GM21360 (cell line): Measurements from ENCODE around the gene ROR1.

Experiments used
- ATAC-seq: cut with Tn5 transposase; IDR thresholded peaks from one replicate; pipeline ENCODE4 v1.9.1; 2021; ENCODE audit warnings: mild to moderate bottlenecking, moderate library complexity; ENCODE audit not compliant: unreplicated experiment

The ROR1 gene

DNA sequence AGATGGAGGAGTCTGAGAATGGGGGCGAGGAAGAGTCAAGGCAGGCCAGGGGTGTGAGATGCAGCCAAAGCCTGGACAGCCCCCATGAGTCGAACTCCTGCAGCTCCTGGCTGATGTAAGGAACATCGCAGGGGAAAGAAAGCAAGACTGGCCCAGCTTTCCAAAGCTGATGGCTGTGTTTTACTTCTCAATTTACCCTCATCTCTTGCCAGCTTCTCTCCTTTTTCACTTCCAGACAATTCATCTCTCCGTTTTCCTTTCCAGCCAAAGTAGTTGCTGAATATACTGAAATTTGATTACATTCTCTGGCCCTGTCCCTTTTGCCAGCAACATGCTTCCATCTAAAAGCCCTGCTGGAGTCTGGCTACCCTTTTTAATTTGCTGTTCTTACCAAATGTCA is 389.6 kb downstream of the ROR1 start:
- no peak for ATAC-seq

DNA sequence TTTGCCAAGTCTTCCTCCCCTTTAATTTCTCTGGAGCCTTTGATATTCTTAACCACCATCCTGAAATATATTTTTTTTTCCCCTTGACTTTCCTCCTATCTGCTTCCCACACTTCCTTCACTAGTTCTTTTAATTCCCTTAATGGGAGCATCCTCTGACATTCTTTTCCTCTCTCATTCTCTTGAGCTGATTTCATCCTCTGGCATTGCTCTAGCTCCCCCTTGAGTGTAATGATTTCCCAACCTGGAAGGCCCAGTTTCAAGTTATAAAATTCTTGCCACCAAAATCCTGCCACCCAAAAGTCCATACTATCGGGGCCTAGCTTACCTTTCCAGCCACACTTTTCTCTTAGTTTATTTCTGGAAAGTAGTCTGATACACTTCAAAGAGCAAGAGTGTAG is 390.2 kb downstream of the ROR1 start:
- no peak for ATAC-seq

DNA sequence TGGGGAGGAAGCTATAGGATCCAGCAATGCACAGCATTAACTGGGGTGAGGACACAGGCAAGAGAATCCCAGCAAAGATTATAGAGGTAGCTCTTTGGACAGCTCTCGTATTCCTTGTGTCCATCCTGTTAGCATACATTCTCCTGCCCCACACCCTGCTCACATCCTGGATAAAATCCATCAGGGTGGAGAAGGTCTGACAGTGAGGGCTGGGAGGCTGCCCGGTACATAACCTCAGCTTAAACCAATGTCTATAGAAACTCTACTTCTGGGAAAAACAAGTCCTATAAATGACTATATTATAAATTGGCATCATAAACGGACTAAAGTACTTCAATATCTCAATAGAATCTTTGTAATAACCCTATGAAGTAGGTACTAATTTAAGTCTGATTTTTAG is 392.8 kb downstream of the ROR1 start:
- ATAC-seq: no peak

DNA sequence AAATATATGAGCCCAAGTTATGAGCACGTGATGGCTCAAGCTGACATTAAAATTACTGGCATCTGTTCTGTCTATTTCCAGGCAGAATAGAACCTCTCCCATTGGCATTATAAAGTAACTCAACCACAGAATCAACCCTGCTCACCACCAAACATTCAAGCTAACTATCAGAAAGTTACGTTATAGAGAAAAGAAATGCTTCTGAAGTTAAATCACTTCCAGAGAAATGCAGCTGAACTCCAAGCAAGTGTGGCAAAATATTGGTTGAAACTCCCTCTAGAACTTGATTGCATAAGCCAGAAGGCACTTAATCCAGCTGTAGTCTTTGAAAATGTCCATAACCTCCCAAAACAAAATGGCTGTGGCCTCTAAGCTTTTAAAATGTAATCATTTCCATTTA is 393.4 kb downstream of the ROR1 start:
- ATAC-seq: no peak

GRCh38 chr1:64171246-64171645 is 397.4 kb downstream of the ROR1 start:
- peak; percentile 10 for ATAC-seq

DNA sequence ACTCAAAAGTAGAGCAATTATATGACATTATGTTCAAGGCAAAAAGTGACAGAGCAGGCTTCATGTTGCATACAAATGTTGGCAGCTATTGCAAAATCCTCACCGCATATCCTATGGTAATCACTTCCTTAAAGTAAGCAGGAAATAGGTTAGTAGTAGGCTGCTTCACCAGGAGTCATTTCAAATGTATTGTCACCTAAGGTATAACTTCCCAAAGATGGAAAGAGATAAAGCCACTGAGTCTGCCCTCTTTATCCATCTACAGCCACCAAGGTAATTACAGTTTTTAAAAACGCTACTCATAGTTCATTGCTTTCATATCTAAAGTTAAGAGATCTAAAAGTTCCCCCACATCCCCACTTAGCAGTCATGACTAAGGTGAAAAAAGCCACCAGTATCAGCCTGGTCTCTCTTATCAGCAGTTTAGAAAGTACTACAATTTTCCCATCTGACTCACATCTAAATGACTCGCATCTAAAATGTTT is 398.0 kb downstream of the ROR1 start:
- ATAC-seq: peak; percentile 81

GRCh38 chr1:64172458-64172983 is 398.7 kb downstream of the ROR1 start:
- no peak for ATAC-seq

DNA sequence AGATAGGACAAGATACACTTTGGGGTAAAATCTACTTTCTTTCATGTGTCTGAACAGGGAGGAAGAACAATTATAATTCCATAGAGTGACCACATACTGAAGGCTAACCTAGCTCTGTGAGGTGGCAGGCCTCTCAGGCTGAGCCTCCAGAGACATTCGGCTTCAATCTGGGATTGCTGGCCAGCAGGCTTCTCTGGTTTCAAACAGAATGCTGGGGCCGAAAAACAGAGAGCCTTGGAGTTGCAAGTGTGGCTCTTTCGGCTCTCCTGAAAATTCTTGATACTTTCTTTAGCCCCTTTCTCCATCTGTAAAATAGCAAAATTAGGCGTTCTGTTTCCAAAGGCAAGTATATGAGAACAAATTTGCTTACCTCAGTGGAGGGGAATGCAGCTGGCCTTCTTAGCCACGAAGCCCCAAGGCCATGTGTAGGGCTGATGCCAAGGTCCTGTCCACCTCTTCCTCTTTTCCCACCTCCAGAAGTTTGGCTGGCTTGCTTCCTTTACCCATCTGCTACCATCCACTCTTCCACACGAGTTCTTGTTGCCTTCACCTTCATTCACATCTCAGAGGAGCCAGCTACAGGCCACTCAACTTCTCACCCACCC is 399.6 kb downstream of the ROR1 start:
- ATAC-seq: no peak

GRCh38 chr1:64175639-64176038 is 401.8 kb downstream of the ROR1 start:
- ATAC-seq: no peak

DNA sequence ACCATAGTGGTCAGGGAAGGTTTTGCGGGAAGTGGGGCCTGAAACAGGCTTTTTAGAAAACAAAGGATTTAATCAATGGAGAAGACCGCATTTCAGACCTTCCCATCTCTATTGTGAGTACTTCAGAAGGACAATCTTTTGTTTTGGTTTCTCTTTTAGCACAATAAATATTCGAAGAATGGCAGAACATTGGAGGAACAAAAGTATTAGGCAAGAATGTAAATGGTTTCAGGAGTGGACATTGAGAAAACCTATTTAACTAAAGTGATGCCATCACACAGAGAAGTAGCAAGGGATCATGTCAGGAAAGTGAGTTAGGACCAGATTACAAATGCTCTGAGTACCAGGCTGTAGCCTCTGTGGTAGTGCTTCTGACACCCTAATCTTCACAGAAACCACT is 402.8 kb downstream of the ROR1 start:
- no peak for ATAC-seq

DNA sequence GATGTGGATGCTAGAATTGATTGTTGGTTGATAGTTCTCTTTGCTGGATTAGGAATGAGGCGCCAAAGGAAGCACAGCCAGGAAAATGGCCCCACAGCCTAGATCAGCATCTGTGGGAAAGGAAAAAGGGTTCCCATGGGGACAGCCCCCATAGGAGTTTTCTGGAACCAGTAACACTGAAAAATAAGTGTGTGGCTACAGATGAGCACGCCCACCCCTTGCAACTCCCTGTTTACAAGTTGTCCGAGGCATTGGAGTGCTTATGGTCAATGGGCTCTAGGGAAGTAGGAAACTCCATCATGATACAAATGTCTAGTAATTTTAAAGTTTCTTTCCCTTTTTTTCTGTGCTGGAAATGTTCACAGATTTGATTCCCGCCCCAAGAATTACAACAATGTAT is 405.8 kb downstream of the ROR1 start:
- no peak for ATAC-seq

- ATAC-seq: no peak
Measured at GRCh38 chr1:64182207-64182606, 408.4 kb downstream of the ROR1 start.

DNA sequence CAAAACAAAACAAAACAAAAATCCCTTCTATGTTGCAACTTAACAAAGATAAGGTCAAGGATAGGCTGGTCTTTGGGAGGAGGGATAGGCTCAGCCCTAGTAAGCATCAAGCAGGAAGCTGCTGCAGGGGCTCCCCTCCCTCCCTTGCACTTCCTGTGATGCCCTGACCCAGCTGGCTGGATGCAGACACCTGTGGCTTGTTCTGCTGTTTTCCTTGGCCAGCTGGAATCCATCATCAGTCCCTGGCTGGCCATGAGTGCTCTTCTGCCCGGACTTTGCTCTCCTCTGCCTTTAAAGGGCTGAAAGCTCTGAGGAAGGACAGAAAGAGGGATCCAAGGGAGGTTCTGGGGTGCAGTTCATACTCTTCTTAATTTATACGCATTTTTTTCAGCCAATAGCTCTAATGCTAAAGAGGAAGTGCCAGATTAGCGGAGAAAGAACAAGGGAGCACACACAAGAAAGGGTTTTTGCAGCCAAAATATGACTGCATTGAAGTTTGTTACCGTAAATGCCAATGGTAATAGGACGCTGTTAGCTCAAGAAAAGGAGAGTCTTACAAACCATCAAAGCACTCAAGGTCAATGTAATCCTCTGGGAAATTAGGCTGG is 409.7 kb downstream of the ROR1 start:
- no peak for ATAC-seq

DNA sequence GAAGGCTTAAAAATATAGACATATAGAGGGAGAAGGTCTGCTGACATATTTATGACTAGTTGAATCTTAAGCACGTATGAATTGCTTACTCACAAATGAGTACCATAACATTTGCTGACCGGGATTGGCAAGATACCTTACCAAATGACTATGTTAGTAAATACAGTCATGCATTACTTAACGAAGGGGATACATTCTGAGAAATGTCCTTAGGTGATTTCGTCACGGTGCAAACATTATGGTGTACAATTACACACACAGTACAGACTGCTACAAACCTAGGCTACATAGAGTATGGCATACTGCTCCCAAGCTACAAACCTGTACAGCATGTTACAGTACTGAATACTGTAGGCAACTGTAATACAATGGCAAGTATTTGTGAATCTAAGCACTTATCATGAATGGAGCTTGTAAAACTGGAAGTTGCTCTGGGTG is 410.2 kb downstream of the ROR1 start:
- ATAC-seq: no peak

DNA sequence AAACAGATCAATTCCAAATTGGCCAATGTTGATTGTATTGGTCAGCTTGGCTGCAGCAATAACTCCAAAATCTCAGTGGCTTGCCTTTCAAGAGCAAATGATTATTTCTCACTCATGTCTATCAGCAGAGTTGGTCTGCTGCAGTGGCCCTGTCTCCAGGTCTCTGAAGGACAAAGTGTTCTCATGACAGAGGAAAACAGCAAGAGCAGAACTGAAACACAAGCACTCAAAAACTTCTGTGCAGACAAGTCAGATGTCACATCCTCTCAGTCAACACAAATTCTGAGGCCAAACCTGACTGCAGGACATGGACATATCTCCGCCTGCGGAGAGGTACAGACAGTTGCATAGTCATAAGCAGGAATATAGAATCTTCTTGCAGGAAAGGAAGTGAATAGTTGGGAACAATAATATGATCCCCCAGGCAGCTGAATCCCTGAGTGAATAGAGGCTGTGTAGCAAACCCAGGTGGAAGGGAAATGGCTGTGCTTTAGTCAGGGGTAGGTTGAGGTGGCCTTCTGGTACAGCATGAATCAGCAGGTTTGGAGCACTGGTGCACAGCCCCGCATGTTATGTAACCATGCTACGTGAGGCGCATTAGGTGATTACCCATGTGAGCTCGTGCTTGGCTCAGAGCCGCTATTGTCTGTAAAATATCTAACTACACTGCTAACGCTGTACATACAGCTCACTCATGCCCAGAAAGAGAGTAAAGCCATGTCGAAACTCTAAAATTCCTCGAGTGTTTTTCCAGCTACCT is 412.5 kb downstream of the ROR1 start:
- no peak for ATAC-seq

DNA sequence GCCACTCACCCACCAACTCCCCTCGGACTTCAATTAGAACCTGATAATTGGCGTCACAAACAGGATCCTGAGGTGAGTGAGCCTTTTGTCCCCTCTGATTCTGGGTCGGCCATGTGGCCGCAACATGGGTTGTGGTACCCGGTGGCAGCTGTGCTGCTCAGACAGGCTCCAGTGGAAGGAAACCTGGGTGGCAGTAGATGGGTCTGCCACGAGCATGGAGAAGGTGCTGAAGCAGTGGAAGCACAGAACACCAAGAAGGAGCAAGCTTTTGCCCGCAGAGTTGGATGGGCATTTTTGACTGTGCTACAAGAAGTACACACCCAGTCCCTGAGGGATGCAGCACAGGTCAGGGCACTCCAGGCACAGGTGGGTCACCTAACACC is 413.1 kb downstream of the ROR1 start:
- ATAC-seq: no peak

DNA sequence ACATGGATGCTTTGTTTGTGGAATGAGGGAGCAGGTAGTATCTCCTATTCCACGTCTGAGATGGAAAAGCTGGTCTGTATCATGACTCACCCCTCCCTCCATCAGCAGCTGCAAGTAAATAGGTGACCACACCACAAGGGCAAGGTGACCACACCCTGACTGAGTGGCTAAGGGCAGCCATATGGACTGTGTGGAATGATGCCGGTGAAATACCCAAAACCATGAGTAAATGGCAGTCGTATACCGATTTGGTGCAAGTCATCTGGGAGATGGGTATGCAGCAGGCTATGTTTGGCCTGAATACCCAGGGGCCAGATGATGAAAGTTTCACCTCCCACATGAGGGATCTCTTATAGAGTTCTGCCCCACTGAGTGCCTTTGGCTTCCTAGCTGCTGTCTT is 413.8 kb downstream of the ROR1 start:
- no peak for ATAC-seq

- no peak for ATAC-seq
Measured at GRCh38 chr1:64192290-64192689, 418.5 kb downstream of the ROR1 start.

GRCh38 chr1:64194168-64195080 is 420.6 kb downstream of the ROR1 start:
- no peak for ATAC-seq

DNA sequence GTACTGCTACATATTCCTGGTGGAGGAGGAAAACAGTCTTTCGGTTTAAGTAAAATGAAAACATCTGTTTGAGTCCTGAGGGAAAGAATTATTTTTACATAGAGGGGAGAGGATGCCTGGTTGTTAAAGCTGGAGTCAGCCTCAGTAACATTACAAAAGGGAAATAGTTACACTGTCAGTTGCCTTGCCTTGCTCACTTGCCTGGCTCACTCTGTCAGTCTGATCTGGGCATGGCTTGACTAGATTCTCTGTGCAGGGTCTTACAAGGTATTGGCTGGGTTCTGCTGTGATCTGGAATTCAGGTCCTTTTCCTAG is 421.2 kb downstream of the ROR1 start:
- no peak for ATAC-seq
